Endothelial cell of umbilical vein (primary cell): ENCODE results near the gene SLC39A11. TPM values are rescaled to one million over a fixed set of nuclear protein-coding genes. Genes with fewer than 3 reads are reported as not detected.

ENCODE experiments used
- BruUV-seq: library from RNA; stranded (reverse); fragments of 400-500 nt; replicated peaks from 2 replicates; lab custom pipeline; 2021; lab: Mats Ljungman, UMichigan
- CTCF ChIA-PET: fragments of 300-600, 350-600 bp; sonication (Branson Sonifier 250); formaldehyde crosslinking; loops from one replicate; lab custom pipeline; 2021; ENCODE audit warnings: antibody characterized with exemption, inconsistent platforms; lab: Charles Lee
- POLR2A ChIA-PET: fragments of 300-600, 350-600 bp; sonication (Branson Sonifier 250); formaldehyde crosslinking; loops from one replicate; lab custom pipeline; 2021; ENCODE audit warnings: antibody characterized with exemption, inconsistent platforms; lab: Charles Lee
- DNase-seq: peaks from one replicate; pipeline ENCODE4 v3.0.0-alpha.2; 2011; ENCODE audit warnings: low read depth, low spot score
- FAIRE-seq: peaks from 2 replicates; lab custom pipeline; 2011; peaks lifted over from hg19 to GRCh38; lab: Jason Lieb, UNC
- H2AFZ ChIP-seq: 2 replicates; pipeline ENCODE4 v1.6.0; 2012; ENCODE audit warnings: low read depth, low read length, control low read depth, inconsistent platforms
- H3K27ac ChIP-seq: 2 replicates; pipeline ENCODE4 v1.5.1; 2011; ENCODE audit warnings: low read depth, mild to moderate bottlenecking, control low read depth, low read length, moderate library complexity; ENCODE audit not compliant: insufficient read depth
- H3K27me3 ChIP-seq, 2 experiments: 2 replicates each; pipeline versions ENCODE4 v1.6.0 to v1.6.1; 2011; ENCODE audit warnings: low read length in 2 of 2, mixed read lengths in 1 of 2; ENCODE audit not compliant: control insufficient read depth in 2 of 2, insufficient read depth in 2 of 2
- H3K36me3 ChIP-seq, 2 experiments: 2 replicates in 1 of 2; 3 replicates in 1 of 2; pipeline ENCODE4 v1.5.1; 2011; ENCODE audit warnings: low read length in 2 of 2, mild to moderate bottlenecking in 1 of 2, moderate library complexity in 1 of 2; ENCODE audit not compliant: control insufficient read depth in 2 of 2, insufficient read depth in 2 of 2; ENCODE audit errors: extremely low read depth in 1 of 2
- H3K4me1 ChIP-seq: 3 replicates; pipeline ENCODE4 v1.5.1; 2011; ENCODE audit warnings: mild to moderate bottlenecking, low read length; ENCODE audit not compliant: control insufficient read depth, insufficient read depth; ENCODE audit errors: extremely low read depth
- H3K4me2 ChIP-seq: 2 replicates; pipeline ENCODE4 v1.6.1; 2011; ENCODE audit warnings: low read length, control low read depth, mixed read lengths; ENCODE audit not compliant: insufficient read depth
- H3K4me3 ChIP-seq, 3 experiments: fragments of 200-600 bp in 1 of 3; sonication (generic), shearing (Covaris generic) in 1 of 3; replicated peaks in 1 of 3; 2 replicates each; pipeline ENCODE4 v1.5.1; 2011 to 2016; ENCODE audit warnings: control low read depth in 3 of 3, low read length in 3 of 3, mild to moderate bottlenecking in 2 of 3, inconsistent platforms in 1 of 3, low read depth in 1 of 3, moderate library complexity in 1 of 3; ENCODE audit not compliant: insufficient read depth in 1 of 3
- H3K79me2 ChIP-seq: 2 replicates; pipeline ENCODE4 v1.6.0; 2012; ENCODE audit warnings: low read length, inconsistent platforms; ENCODE audit not compliant: control insufficient read depth, insufficient read depth
- H3K9ac ChIP-seq: replicated peaks from 2 replicates; pipeline ENCODE3; 2011; ENCODE audit warnings: low read length, control low read depth; ENCODE audit not compliant: insufficient read depth; ENCODE audit errors: extremely low read depth
- H3K9me1 ChIP-seq: replicated peaks from 3 replicates; pipeline ENCODE4 v1.6.0; 2011; ENCODE audit warnings: mild to moderate bottlenecking, low read length; ENCODE audit not compliant: control insufficient read depth, insufficient read depth; ENCODE audit errors: extremely low read depth
- H3K9me3 ChIP-seq: replicated peaks from 2 replicates; pipeline ENCODE4 v1.5.1; 2012; ENCODE audit warnings: low read length, inconsistent platforms; ENCODE audit not compliant: control insufficient read depth, insufficient read depth
- H4K20me1 ChIP-seq: replicated peaks from 2 replicates; pipeline ENCODE3; 2011; ENCODE audit warnings: mild to moderate bottlenecking, low read length; ENCODE audit not compliant: control insufficient read depth, insufficient read depth; ENCODE audit errors: extremely low read depth
- EZH2 ChIP-seq: IDR thresholded peaks from 2 replicates; pipeline ENCODE4 v1.6.1; 2012; ENCODE audit warnings: borderline replicate concordance, low read depth, mild to moderate bottlenecking, moderate library complexity, low read length, inconsistent platforms; ENCODE audit not compliant: severe bottlenecking
- FOS ChIP-seq: IDR thresholded peaks from 2 replicates; pipeline ENCODE4 v1.6.1; 2011; ENCODE audit warnings: mild to moderate bottlenecking, low read length, moderate library complexity, borderline replicate concordance; ENCODE audit not compliant: insufficient read depth
- GATA2 ChIP-seq: IDR thresholded peaks from 2 replicates; pipeline ENCODE4 v1.7.0; 2011; ENCODE audit warnings: low read depth, mild to moderate bottlenecking, moderate library complexity, mixed read lengths, low read length; ENCODE audit not compliant: insufficient read length, insufficient read depth
- JUN ChIP-seq: IDR thresholded peaks from 2 replicates; pipeline ENCODE4 v1.6.1; 2011; ENCODE audit warnings: borderline replicate concordance, low read depth; ENCODE audit not compliant: insufficient read length, insufficient read depth
- MYC ChIP-seq: IDR thresholded peaks from one replicate; pipeline ENCODE4 v1.6.1; 2011; ENCODE audit warnings: mild to moderate bottlenecking, low read depth, low read length
- POLR2A ChIP-seq: IDR thresholded peaks from 2 replicates; pipeline ENCODE4 v1.6.1; 2012; ENCODE audit warnings: low read depth, mild to moderate bottlenecking, control low read depth, low read length
- POLR2AphosphoS5 ChIP-seq: IDR thresholded peaks from 2 replicates; pipeline ENCODE4 v1.6.1; 2012; ENCODE audit warnings: low read depth, mild to moderate bottlenecking, control low read depth, low read length, moderate library complexity; ENCODE audit not compliant: insufficient read depth
- dilution Hi-C: fragments of 300-500 bp; cut with MboI; formaldehyde crosslinking; loops from one replicate; pipeline ENCODE4 v1.15.0; 2019; ENCODE audit warnings: low sequenced_read_pairs; ENCODE audit not compliant: extremely low pct_ligation_motif_present
- intact Hi-C: fragments of 100-400 bp; cut with micrococcal nuclease; formaldehyde crosslinking; loops from one replicate; pipeline ENCODE4 v1.10.0; 2022
- polyA plus RNA-seq, 4 experiments: library from polyadenylated mRNA; depleted of rRNA in 3 of 4; stranded (reverse) in 3 of 4; unstranded in 1 of 4; fragments of >200 nt; gene quantifications; 2 replicates each; pipeline versions ENCODE4 v1.2.1 to v1.2.3, GENCODE V29; 2011 to 2012; ENCODE audit warnings: missing spikeins in 1 of 4
- total RNA-seq: library from RNA; stranded (reverse); gene quantifications from 2 replicates; pipeline ENCODE4 v1.2.3, GENCODE V29; 2021
- TF ChIP-seq, protein P1 (sequence below): IDR thresholded peaks from 2 replicates; pipeline ENCODE4 v1.6.1; 2011; ENCODE audit not compliant: insufficient read depth, insufficient read length
- TF ChIP-seq, protein P2 (sequence below), 2 donors: IDR thresholded peaks; 1 replicate in 1 of 2; 2 replicates in 1 of 2; pipeline ENCODE4 v1.5.1; 2011; ENCODE audit warnings: low read length in 2 of 2, mild to moderate bottlenecking in 2 of 2, moderate library complexity in 2 of 2, control low read depth in 1 of 2, inconsistent platforms in 1 of 2, low read depth in 1 of 2; ENCODE audit not compliant: insufficient read depth in 1 of 2; ENCODE audit errors: extremely low read depth in 1 of 2

Gene SLC39A11
- total and polyA plus RNA-seq, 2 donors (not counting 3 experiments of a cell fraction or from before 2014, with no cell fraction given), result 8.1 to 11.9 TPM

DNA sequence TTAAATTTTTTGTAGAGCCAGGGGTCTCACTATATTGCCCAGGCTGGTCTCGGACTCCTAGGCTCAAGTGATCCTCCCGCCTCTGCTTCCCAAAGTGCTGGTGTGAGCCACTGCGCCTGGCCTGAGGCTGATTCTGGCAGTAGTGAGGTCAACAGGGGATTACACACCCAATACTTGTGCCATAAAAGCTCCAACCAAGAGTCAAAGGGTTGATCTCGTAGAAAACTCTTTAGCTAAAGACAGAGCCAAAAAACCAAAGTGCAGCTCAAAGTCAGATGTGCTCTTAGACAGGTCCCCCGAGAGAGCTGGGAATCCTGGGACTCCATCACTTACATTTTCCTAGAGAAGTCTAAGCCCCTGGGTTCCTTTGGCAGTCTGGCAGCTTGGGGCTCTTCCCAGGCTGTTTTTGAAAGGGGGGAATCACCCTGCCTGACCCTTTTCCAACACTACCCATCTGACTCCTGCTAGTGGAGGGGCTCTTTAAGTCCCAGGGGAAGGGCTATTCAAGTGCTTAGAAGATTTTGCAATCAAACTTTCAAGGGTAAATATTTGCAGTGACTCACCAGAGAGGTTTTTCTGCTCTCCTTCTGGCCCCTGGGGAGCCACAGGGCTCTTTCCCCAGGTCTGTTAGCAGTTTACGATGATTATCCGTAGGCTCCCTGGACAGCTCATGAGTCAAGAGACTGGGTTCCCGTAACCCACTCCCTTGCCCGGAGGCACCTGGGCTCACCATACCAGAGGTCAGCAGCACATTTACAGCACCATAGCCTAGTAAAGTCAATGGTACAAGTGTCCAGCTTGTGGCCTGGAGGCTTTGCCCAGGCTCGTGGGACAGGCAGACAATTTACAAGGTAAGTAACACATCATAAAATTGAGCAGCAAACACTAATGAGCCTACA, 408.7 kb downstream of the SLC39A11 start:
- dilution Hi-C loops (no loop called here), intact Hi-C loops (no loop called here)
- ChIA-PET CTCF (no interaction called here), POLR2A (no interaction called here)
- Histone ChIP-seq H3K36me3 (no peaks in the 10 kb centered on the region), H3K4me2 (no peak overlapping the region), H3K4me1 (no peaks in the 10 kb centered on the region), H3K27me3 (no peaks in the 10 kb centered on the region), H2AFZ (no peak overlapping the region), H4K20me1 (no peaks in the 10 kb centered on the region), H3K9ac (no peak overlapping the region), H3K9me3 (no peaks in the 10 kb centered on the region), H3K4me3 (no peak overlapping the region), H3K27ac (no peak overlapping the region), H3K79me2 (no peaks in the 10 kb centered on the region), H3K9me1 (no peaks in the 10 kb centered on the region)
- FAIRE-seq, result no peak
- no peak for DNase-seq
- BruUV-seq, result no TSS peak
- no peak for TF ChIP-seq POLR2A
- TF ChIP-seq JUN, result no peak
- TF ChIP-seq, protein P1, sequence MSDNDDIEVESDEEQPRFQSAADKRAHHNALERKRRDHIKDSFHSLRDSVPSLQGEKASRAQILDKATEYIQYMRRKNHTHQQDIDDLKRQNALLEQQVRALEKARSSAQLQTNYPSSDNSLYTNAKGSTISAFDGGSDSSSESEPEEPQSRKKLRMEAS, result no peak
- no peak for TF ChIP-seq EZH2
- TF ChIP-seq POLR2AphosphoS5, result no peak
- no peak for TF ChIP-seq GATA2
- TF ChIP-seq MYC, result no peak
- TF ChIP-seq FOS, result no peak
- TF ChIP-seq, protein P2, sequence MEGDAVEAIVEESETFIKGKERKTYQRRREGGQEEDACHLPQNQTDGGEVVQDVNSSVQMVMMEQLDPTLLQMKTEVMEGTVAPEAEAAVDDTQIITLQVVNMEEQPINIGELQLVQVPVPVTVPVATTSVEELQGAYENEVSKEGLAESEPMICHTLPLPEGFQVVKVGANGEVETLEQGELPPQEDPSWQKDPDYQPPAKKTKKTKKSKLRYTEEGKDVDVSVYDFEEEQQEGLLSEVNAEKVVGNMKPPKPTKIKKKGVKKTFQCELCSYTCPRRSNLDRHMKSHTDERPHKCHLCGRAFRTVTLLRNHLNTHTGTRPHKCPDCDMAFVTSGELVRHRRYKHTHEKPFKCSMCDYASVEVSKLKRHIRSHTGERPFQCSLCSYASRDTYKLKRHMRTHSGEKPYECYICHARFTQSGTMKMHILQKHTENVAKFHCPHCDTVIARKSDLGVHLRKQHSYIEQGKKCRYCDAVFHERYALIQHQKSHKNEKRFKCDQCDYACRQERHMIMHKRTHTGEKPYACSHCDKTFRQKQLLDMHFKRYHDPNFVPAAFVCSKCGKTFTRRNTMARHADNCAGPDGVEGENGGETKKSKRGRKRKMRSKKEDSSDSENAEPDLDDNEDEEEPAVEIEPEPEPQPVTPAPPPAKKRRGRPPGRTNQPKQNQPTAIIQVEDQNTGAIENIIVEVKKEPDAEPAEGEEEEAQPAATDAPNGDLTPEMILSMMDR (IDR thresholded peaks at IDR 0.05; ENCODE audit: extremely low read depth in 1 of 2, insufficient read depth in 1 of 2, low read depth in 1 of 2, low read length in 2 of 2), result no peak
